SK-N-DZ (cell line): ENCODE measurements around the gene CCDC70.
"Not testable (repeated sequence)": the region's sequence is repeated elsewhere in the genome, so short reads cannot be mapped to it uniquely, and the experiment has no call there.

ENCODE experiments used
- DNase-seq: peaks from one replicate; pipeline ENCODE4 v3.0.0-alpha.2; 2015; ENCODE audit warnings: low spot score

The CCDC70 gene

GRCh38 chr13:51906581-51906980 lies 44.8 kb downstream of the CCDC70 start:
- DNase-seq: no peak

GRCh38 chr13:51907040-51907732 lies 45.4 kb downstream of the CCDC70 start:
- no peak for DNase-seq

GRCh38 chr13:51909265-51909664 lies 47.5 kb downstream of the CCDC70 start:
- DNase-seq: not testable (repeated sequence)

- DNase-seq: no peak
These were observed 48.7 kb downstream of the CCDC70 start for GRCh38 chr13:51910508-51910907.

- no peak for DNase-seq
These were observed 50.3 kb downstream of the CCDC70 start for GRCh38 chr13:51912091-51912490.

- DNase-seq: no peak
These were observed 50.9 kb downstream of the CCDC70 start for GRCh38 chr13:51912511-51913225.

GRCh38 chr13:51913421-51914136 lies 51.8 kb downstream of the CCDC70 start:
- peak; percentile 48 for DNase-seq

GRCh38 chr13:51914137-51914493 lies 52.3 kb downstream of the CCDC70 start:
- DNase-seq: no peak
